H1 (cell line): ENCODE results near the gene PSMD6.

Source experiments
- BRCA1 ChIP-seq: IDR thresholded peaks from 2 replicates; pipeline ENCODE4 v1.6.1; 2012; ENCODE audit warnings: low read depth, low read length, improper control_type of control experiment
- RAD21 ChIP-seq, 2 experiments: IDR thresholded peaks in 1 of 2; conservative IDR thresholded peaks in 1 of 2; 2 replicates each; pipeline ENCODE4 v1.6.1; 2011; ENCODE audit warnings: low read depth in 2 of 2, low read length in 2 of 2, improper control_type of control experiment in 1 of 2, inconsistent platforms in 1 of 2, mild to moderate bottlenecking in 1 of 2, moderate library complexity in 1 of 2
- TF ChIP-seq, protein P1 (sequence below), 3 experiments: IDR thresholded peaks; 1 replicate in 2 of 3; 2 replicates in 1 of 3; pipeline versions ENCODE4 v1.5.1 to v1.6.1; 2011; ENCODE audit warnings: low read length in 3 of 3, mild to moderate bottlenecking in 3 of 3, inconsistent platforms in 2 of 3, low read depth in 1 of 3, moderate library complexity in 1 of 3; ENCODE audit not compliant: insufficient read depth in 1 of 3; ENCODE audit errors: control extremely low read depth in 1 of 3

DNA sequence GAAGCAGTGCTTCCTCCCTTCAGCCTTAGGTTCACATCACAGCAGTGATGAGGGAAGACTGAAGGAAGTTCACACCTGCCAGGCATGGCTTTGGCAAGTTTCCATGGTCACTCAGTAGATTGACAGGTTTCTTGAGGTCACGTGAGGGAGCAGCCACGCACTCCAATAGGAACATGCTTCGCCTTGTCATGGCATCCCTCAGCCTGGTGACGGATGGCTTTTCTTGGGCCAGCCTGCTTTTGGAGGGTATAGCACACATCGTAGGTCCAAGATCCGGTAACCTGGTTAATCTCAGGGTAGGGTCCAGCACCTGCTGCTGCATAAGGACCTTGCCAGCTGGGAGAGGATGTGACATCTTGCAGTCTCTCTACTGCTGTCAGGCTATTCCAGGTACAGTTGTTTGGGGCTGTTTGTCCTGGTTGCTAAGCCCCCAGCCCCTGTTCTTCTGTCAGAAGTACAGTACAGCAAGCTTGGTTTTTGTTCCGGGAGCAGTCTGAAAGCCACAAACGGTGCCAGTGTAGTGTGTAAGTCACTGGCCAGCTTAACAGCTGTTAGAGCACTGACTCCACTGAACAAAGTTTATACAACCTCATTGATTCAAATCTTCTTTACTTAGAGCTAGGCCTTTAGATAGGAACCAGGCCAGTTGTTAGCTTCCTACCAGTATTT lies 42.3 kb downstream of the PSMD6 start:
- TF ChIP-seq BRCA1 (no peak), RAD21 (IDR thresholded peaks at IDR 0.05 in 1 of 2, conservative IDR thresholded peaks at IDR 0.05 in 1 of 2; ENCODE audit: low read depth in 2 of 2, low read length in 2 of 2) (no peak)
- TF ChIP-seq, protein P1, sequence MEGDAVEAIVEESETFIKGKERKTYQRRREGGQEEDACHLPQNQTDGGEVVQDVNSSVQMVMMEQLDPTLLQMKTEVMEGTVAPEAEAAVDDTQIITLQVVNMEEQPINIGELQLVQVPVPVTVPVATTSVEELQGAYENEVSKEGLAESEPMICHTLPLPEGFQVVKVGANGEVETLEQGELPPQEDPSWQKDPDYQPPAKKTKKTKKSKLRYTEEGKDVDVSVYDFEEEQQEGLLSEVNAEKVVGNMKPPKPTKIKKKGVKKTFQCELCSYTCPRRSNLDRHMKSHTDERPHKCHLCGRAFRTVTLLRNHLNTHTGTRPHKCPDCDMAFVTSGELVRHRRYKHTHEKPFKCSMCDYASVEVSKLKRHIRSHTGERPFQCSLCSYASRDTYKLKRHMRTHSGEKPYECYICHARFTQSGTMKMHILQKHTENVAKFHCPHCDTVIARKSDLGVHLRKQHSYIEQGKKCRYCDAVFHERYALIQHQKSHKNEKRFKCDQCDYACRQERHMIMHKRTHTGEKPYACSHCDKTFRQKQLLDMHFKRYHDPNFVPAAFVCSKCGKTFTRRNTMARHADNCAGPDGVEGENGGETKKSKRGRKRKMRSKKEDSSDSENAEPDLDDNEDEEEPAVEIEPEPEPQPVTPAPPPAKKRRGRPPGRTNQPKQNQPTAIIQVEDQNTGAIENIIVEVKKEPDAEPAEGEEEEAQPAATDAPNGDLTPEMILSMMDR (IDR thresholded peaks at IDR 0.05; ENCODE audit: control extremely low read depth in 1 of 3, insufficient read depth in 1 of 3, low read depth in 1 of 3, low read length in 3 of 3): no peak
